MM.1S (cell line): ENCODE measurements around the gene TMEM238.

Experiments used
- EZH2 ChIP-seq: fragments of 300-600 bp; sonication (generic); optimal IDR thresholded peaks from 2 replicates; pipeline ENCODE3; 2017; ENCODE audit warnings: low read depth, mild to moderate bottlenecking, antibody characterized with exemption, low read length, mixed read lengths
- EZH2phosphoT487 ChIP-seq: fragments of 300-600 bp; sonication (generic); IDR thresholded peaks from 2 replicates; pipeline ENCODE4 v1.6.1; 2018; ENCODE audit warnings: antibody characterized with exemption, low read length
- TF ChIP-seq, protein P1 (sequence below): fragments of 300-600 bp; sonication (generic); IDR thresholded peaks from 2 replicates; pipeline ENCODE4 v1.5.1; 2016; ENCODE audit warnings: antibody characterized with exemption, low read length, mixed read lengths

DNA sequence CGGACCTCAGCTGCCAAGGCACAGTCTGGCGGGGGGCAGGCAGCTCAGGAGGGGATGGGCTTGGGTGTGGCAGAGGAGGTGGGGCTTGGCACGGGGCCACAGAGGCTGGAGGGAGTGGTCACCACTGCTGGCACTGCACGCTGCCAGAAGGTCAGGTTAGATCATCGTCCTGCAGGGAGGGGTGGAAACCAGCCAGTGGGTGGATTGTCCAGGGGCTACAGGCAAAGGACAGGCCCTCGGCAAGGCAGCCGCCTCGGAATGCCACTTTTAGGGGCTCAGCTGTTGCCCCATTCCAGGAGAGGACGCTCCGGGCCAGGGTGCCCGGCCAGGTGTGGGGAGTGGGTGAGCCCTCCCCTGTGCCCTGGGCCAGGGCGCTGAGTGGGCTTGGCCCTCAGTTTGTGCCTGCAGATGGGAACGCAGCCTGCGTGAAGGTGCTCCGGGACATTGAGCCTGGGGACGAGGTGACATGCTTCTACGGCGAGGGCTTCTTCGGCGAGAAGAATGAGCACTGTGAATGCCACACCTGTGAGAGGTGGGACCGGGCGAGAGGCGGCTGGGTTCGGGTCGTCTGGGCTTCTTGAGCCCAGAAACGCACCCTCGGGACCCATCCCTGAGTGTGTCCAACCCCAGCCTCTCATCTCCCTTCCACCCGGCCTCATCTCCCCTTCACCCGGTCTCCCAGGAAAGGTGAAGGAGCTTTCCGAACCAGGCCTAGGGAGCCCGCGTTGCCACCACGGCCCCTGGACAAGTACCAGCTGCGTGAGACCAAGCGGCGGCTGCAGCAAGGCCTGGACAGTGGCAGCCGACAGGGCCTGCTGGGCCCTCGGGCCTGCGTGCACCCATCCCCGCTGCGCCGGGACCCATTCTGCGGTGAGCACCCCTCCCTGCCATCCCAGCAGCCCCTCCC, 38.0 kb downstream of the TMEM238 start:
- TF ChIP-seq, protein P1, sequence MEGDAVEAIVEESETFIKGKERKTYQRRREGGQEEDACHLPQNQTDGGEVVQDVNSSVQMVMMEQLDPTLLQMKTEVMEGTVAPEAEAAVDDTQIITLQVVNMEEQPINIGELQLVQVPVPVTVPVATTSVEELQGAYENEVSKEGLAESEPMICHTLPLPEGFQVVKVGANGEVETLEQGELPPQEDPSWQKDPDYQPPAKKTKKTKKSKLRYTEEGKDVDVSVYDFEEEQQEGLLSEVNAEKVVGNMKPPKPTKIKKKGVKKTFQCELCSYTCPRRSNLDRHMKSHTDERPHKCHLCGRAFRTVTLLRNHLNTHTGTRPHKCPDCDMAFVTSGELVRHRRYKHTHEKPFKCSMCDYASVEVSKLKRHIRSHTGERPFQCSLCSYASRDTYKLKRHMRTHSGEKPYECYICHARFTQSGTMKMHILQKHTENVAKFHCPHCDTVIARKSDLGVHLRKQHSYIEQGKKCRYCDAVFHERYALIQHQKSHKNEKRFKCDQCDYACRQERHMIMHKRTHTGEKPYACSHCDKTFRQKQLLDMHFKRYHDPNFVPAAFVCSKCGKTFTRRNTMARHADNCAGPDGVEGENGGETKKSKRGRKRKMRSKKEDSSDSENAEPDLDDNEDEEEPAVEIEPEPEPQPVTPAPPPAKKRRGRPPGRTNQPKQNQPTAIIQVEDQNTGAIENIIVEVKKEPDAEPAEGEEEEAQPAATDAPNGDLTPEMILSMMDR: no peak
- TF ChIP-seq EZH2 (no peak), EZH2phosphoT487 (no peak)
